ENCODE results near the gene ZNF444.
"Not testable (repeated sequence)": the region's sequence is repeated elsewhere in the genome, so short reads cannot be mapped to it uniquely, and the experiment has no call there.

Gene ZNF444

DNA sequence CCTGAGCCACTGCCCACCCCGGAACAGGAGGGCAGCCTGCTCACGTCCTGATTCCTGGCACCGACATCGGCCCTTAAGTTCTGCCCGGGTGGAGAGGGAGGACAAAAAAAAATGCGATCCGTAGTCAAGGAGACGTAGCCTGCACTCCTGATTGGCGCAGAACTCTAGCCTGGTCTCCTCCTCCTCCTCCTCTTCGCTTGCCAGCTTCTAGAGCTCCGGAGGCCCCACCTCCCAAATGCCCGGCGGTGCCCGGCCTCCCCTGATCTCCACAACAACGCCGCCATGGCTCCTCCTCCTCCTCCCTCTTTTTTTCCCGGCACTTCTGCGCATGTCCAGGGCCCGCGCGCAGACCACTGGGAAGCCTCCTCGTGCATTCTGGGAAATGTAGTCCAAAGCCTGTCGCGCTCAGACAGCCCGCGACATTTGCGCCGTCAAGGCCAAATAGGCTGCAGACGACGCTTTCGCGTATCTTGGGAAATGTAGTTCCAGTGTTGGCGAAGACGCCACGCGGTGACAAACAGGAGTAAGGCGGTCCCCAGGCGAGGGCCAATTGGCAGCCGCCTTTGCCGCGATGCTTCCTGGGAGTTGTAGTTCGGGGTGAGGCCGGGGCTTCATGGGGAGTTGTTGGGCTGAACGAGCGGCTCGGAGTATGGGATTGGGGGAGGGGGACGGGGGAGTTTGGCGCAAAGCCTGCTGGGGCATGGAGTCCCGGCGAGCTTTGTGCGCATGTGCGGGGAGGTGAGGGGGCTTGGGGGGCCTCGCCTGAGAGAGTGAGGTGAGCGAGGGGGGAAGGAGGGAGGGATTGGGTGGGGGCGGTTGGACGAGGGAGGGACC, at the start of gene ZNF444:
Gene ZNF444 (plus strand): TSS at position 705 of the 834 bp plus-strand sequence. CDS start 5,625 bp downstream, outside the sequence.
- peak; percentile 100 for DNase-seq

- no peak for DNase-seq
Observed at GRCh38 chr19:56091751-56092546, 49.1 kb upstream of the ZNF444 start.

DNA sequence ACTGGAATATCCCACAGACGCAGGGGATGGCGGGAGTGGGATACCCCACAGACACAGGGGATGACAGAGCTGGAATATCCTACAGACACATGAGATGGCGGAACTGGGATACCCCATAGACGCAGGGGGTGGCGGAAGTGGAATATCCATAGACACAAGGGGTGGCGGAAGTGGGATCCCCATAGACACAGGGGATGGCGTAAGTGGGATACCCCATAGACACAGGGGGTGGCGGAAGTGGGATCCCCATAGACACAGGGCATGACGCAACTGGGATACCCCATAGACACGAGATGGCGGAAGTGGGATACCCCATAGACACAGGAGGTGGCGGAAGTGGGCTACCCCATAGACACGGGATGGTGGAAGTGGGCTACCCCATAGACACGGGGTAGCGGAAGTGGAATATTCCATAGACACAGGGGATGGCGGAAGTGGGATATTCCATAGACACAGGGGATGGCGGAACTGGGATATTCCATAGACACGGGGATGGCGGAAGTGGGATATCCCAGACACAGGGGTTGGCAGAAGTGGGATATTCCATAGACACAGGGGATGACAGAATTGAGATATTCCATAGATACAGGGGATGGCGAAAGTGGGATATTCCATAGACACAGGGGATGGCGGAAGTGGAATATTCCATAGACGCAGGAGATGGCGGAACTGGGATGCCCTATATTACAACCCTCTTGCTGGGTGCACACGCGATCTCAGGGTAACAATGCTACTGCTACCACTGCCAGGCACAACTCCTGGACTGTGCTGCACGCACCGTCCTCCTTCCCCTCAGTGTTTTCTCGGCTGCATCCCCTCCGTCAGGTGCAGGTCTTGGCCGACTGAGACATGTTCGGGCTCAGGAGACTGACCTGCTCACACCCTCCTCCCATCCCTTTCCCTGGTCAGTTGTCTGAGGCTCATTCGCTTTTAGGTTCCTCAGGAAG, 48.1 kb upstream of the ZNF444 start:
- DNase-seq: no peak

DNA sequence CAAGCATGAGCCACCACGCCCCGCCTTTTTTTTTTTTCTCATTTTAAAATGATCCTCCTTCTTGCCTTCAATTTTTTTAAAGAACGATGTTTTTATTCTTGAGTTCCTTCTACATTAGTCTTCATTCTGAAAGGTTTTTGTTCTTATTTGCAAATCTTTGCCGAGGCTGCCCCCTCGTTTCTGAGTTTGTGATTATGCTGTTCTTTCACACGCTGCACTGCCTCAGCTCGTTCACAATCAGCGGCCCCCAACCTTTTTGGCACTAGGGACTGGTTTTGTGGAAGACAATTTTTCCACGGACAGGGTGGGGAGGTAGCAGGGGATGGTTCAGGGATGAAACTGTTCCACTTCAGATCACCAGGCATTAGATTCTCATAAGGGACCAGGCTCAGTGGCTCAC, 46.6 kb upstream of the ZNF444 start:
- DNase-seq: no peak

- DNase-seq: no peak
Observed at GRCh38 chr19:56096665-56097064, 44.4 kb upstream of the ZNF444 start.

- DNase-seq: no peak
Observed at GRCh38 chr19:56097306-56097705, 43.8 kb upstream of the ZNF444 start.

DNA sequence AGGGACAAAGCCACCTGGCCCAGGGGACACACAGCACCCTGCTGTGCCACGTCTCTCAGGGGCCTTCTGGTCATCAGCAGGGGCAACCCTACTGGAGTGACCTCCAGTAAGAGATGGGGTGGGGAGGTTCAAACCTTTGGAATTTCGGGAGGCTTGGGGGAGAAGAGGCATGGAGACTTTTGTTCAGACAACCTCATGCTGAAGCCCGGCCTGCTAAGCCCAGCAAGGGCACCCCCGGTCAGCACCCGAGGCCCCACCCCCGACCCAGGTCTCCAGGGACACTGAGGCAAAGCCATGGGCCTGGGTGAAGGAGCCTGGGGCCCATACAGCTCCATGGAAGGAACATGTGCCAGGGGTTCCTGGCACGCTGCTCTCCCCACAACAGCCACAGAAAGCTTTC, 43.3 kb upstream of the ZNF444 start:
- no peak for DNase-seq

DNA sequence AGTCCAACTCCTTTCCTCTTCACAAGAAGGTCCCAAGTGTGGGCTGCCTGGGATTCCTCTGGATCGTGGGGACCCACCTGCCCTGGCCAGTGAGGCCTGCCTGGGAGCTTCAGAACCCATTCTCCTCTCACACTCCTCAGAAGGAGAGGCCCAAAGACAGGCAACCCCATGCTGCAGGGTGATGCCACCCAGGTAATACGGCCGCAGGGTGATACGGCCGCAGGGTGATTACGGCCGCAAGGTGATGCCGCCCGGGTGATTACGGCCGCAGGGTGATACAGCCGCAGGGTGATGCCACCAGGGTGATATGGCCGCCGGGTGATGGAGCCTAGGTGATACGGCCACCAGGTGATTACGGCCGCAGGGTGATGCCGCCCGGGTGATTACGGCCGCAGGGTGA, 42.9 kb upstream of the ZNF444 start:
- DNase-seq: not testable (repeated sequence)

GRCh38 chr19:56098731-56099568, 42.1 kb upstream of the ZNF444 start:
- no peak for DNase-seq

GRCh38 chr19:56099638-56100539, 41.2 kb upstream of the ZNF444 start:
- DNase-seq: no peak

DNA sequence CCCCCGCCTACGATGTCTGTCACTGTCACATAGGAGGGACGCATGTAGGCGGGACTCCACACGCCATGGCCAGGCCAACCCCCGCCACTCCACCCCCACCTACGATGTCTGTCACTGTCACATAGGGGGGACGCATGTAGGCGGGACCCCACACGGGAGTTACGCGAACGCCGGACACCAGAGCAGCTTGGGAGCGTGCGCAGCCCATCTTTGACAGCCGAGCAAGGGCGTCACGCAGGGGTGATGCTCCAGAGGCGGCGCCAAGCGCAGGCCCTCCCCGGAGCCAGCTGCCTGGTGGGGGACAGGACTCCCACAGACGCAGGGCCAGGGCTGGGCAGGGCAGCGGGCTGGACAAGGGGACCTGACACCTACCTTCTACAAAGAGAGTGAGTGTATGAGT, 40.0 kb upstream of the ZNF444 start:
- DNase-seq: no peak

- no peak for DNase-seq
Observed at GRCh38 chr19:56101746-56102535, 39.1 kb upstream of the ZNF444 start.

GRCh38 chr19:56103027-56103614, 38.0 kb upstream of the ZNF444 start:
- DNase-seq: no peak

DNA sequence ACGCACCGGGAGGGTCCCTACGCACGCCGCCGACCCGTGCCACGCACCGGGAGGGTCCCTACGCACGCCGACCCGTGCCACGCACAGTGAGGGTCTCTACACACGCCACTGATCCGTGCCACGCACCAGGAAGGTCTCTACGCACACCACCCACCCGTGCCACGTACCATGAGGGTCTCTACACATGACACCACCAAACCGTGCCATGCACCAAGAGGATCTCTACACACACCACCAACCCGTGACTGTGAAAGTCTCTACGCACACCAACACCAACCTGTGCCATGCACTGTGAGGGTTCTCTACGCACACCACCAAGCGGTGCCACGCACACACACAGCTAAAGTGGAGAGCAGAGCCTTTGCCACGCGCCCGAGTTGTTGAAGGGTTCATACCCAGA, 36.7 kb upstream of the ZNF444 start:
- DNase-seq: no peak

DNA sequence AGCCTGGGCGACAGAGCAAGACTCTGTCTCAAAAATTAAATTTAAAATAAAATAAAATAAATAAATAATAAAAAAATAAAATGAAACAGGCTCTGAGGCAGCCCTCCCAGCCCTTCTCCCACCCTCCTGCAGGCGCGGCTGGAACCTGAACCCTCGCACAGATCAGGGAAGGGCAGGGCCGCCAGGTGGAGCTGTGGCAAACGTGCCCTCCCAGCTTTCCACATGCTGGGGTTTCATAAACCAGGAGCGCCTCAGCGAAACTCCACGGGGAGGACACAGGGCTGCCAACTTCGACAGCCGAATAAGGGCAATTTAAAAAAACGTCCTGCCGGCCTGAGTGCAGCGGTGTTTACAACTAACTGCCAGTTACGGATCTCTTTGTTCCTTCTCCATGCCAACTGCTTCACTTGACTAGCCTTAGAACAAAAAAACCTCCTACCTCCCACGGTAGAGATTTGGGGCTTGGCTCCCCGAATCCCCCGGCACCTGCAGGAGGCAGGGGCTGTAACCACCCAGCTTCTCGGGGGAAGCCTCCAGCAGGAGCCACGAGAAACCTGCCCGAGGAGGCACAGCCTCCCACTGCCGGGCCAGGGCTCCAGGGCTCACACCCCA, 35.9 kb upstream of the ZNF444 start:
- DNase-seq: peak; percentile 71

DNA sequence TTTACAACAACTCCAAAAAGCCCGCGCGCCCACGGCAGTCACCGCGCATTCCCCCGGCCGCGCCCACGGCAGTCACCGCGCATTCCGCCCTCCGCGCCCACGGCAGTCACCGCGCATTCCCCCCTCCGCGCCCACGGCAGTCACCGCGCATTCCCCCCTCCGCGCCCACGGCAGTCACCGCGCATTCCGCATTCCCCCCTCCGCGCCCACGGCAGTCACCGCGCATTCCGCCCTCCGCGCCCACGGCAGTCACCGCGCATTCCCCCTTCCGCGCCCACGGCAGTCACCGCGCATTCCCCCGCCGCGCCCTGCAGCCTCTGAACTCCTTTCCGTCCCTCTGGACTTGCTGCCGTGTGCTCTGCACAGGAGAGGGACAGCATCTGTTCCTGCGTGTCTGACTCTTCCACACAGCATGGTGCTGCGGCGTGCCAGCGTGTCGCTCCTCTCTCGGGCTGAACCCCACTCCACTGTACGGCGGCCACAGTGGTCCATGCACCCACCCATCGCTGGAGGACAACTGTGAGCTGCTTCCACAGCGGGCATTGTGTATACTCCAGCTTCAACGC, 35.2 kb upstream of the ZNF444 start:
- DNase-seq: not testable (repeated sequence)

- DNase-seq: no peak
Observed at GRCh38 chr19:56106397-56106849, 34.7 kb upstream of the ZNF444 start.

DNA sequence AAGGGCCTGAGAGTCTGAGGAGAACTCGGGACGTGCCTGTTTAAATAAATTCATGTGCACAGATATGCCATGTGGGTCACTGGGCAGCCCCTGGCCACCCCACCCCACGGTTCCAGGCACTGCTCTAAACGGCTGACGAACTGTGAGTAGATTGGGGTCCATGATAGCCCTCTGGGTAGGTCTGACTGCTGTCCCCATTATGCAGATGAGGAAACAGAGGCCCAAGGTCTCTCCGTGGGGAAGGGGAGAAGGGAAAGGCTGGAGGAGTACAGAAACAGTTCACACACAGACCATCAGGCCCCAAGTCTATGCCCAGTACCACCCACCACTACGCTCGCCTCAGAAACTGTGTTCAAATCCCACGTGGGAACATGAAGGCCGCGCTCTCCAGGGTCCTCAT, 34.1 kb upstream of the ZNF444 start:
- no peak for DNase-seq

Measured in midbrain (tissue), 1 donor.